ENCODE measurements around the gene LRFN2.

GRCh38 chr6:40520678-40521077, 66.5 kb downstream of the LRFN2 start:
- TF ChIP-seq, protein P1, sequence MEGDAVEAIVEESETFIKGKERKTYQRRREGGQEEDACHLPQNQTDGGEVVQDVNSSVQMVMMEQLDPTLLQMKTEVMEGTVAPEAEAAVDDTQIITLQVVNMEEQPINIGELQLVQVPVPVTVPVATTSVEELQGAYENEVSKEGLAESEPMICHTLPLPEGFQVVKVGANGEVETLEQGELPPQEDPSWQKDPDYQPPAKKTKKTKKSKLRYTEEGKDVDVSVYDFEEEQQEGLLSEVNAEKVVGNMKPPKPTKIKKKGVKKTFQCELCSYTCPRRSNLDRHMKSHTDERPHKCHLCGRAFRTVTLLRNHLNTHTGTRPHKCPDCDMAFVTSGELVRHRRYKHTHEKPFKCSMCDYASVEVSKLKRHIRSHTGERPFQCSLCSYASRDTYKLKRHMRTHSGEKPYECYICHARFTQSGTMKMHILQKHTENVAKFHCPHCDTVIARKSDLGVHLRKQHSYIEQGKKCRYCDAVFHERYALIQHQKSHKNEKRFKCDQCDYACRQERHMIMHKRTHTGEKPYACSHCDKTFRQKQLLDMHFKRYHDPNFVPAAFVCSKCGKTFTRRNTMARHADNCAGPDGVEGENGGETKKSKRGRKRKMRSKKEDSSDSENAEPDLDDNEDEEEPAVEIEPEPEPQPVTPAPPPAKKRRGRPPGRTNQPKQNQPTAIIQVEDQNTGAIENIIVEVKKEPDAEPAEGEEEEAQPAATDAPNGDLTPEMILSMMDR (IDR thresholded peaks at IDR 0.05), result no peak
- no peak for TF ChIP-seq EZH2 (IDR thresholded peaks at IDR 0.05; ENCODE audit: borderline replicate concordance, insufficient read depth, low read depth, low read length, poor library complexity, severe bottlenecking)
